Esophagus muscularis mucosa (tissue), 4 donors: ENCODE results near the gene C5AR2.

ENCODE experiments used
- EP300 ChIP-seq: sonication (generic); formaldehyde crosslinking; IDR thresholded peaks from one replicate; pipeline ENCODE4 v1.6.1; 2017; ENCODE audit warnings: antibody characterized with exemption
- POLR2AphosphoS5 ChIP-seq, 2 donors: sonication (generic); formaldehyde crosslinking; IDR thresholded peaks; one replicate each; pipeline ENCODE4 v1.6.1; 2017; ENCODE audit warnings: antibody characterized with exemption in 2 of 2
- TF ChIP-seq, protein P1 (sequence below), 3 experiments: fragments of 200-600 bp in 2 of 3; fragments of 450-650 bp in 1 of 3; sonication (generic) in 2 of 3; IDR thresholded peaks; one replicate each; pipeline ENCODE4 v1.5.1; 2017 to 2019; ENCODE audit warnings: antibody characterized with exemption in 3 of 3, mild to moderate bottlenecking in 2 of 3, moderate library complexity in 1 of 3

GRCh38 chr19:47340477-47341208 is 8.7 kb downstream of the C5AR2 start:
- TF ChIP-seq EP300 (no peak), POLR2AphosphoS5 (IDR thresholded peaks at IDR 0.05) (no peak)
- TF ChIP-seq, protein P1, sequence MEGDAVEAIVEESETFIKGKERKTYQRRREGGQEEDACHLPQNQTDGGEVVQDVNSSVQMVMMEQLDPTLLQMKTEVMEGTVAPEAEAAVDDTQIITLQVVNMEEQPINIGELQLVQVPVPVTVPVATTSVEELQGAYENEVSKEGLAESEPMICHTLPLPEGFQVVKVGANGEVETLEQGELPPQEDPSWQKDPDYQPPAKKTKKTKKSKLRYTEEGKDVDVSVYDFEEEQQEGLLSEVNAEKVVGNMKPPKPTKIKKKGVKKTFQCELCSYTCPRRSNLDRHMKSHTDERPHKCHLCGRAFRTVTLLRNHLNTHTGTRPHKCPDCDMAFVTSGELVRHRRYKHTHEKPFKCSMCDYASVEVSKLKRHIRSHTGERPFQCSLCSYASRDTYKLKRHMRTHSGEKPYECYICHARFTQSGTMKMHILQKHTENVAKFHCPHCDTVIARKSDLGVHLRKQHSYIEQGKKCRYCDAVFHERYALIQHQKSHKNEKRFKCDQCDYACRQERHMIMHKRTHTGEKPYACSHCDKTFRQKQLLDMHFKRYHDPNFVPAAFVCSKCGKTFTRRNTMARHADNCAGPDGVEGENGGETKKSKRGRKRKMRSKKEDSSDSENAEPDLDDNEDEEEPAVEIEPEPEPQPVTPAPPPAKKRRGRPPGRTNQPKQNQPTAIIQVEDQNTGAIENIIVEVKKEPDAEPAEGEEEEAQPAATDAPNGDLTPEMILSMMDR (IDR thresholded peaks at IDR 0.05) = no peak
